GM04503 (cell line): Measurements from ENCODE around the gene LMX1B.
"Not testable (repeated sequence)": the region's sequence is repeated elsewhere in the genome, so short reads cannot be mapped to it uniquely, and the experiment has no call there.

Experiments
- DNase-seq: peaks from one replicate; pipeline ENCODE4 v3.0.0-alpha.2; 2012; ENCODE audit warnings: low read depth

Gene LMX1B

GRCh38 chr9:126613651-126614050 is at the start of gene LMX1B:
Gene LMX1B (plus strand): TSS chr9:126613928. CDS start chr9:126614450, 522 bp downstream.
- no peak for DNase-seq

DNA sequence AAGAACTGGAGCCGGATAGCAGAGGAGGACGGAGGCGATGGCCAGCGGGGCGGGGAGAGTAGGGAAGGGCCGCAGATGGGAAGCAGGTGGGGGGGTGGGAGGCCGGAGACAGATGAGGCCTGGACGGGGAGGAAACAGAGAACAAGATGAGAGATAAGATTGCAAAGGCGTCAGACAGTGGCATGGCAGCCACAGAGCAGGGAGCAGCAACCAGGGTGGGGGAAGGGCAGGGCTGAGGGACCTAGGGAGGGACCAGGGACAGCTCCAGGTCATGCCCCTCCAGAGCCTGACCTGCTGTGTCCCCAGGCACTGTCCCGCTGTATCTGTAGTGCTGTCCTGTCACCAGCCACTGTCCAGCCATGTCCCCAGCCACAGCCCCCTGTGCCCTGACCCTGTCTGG is 49.6 kb upstream of the LMX1B start:
- no peak for DNase-seq

- no peak for DNase-seq
Measured at GRCh38 chr9:126564716-126565115, 49.0 kb upstream of the LMX1B start.

GRCh38 chr9:126565336-126566128 is 48.2 kb upstream of the LMX1B start:
- no peak for DNase-seq

DNA sequence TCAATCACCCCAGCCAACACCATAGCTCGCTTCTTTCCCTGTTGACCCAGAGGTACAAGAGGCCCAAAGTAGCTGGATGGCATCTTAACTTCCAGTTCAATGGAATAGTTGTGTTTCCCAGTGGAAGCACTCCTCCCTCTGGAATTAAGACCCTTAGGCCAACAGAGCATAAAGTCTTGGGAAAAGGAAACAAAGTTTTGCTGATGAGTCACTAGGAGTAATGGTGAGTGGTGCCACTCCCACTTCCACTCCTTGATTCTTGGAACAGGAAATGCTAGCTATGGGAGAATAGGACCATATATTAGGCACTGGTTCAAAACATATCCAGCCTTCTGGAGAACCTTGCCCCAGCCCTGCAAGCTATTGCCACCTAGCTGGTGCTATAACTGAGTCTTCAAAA is 44.7 kb upstream of the LMX1B start:
- DNase-seq: no peak

DNA sequence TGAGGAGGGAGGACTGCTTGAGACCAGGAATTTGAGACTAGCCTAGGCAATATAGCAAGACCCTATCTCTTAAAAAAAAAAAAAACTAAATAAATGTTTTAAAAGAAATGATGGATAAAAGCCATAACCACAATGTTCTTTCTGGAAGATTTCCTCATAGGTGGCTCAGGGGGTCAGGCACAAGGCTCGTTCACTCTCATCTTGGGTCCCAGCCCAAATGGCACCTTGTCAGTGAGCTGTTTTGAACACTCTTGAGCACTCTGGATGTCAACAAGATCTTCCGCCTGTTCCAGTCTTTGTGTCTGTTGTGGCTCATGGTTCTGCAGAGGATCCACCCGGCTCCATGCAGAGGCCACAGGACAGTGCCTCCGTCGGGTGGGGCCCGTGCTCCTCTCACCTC is 35.7 kb upstream of the LMX1B start:
- no peak for DNase-seq

DNA sequence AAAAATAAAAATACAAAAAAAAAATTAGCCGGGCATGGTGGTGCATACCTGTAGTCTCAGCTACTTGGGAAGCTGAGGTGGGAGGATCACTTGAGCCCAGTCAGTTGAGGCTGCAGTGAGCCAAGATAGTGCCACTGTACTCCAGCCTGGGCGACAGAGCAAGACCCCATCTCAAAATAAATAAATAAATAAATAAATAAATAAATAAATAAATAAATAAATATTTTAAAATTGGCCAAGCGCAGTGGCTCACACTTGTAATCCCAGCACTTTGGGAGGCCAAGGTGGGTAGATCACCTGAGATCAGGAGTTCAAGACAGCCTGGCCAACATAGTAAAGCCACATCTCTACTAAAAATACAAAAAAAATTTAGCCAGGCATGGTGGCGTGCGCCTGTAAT is 33.4 kb upstream of the LMX1B start:
- not testable (repeated sequence) for DNase-seq

- no peak for DNase-seq
Measured at GRCh38 chr9:126581893-126582292, 31.8 kb upstream of the LMX1B start.

DNA sequence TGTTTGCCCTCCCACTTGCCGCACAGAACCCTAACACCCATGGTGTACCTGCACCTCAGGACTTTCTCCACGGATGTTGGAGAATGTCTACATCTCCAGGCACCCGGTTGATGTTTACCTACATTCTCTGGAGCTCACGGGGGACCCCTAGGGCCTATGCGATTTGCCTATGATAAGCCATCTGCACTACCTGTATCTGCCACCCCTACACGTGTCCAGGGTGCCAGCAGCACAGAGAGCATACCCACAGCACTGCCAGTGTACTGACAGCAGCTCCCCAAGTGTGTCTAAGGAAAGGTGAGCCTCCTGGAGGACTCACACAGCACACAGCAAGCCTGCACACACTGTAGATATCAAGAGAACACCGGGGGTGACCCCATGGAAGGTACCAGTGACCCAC is 31.3 kb upstream of the LMX1B start:
- DNase-seq: no peak

GRCh38 chr9:126583144-126583760 is 30.5 kb upstream of the LMX1B start:
- DNase-seq: no peak

- no peak for DNase-seq
Measured at GRCh38 chr9:126584611-126585010, 29.1 kb upstream of the LMX1B start.

DNA sequence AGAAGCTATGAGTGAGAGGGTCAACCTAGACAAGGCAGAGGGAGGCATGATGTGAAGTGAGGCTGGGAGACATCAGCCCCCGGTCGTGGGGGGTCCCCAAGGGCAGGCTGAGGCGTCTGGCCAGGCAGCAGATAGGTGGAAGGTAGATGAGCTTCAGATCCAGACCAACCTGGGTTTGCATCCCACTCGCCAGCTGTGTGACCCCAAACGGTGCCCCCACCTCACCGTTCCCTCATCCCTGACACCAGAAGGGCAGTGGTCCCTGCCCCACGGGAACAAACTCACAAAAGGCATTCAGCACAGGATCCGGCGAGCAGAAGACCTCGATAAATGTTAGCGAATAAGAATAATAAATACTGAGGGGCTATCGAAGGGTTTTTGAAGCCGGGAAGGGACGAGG is 27.5 kb upstream of the LMX1B start:
- no peak for DNase-seq

DNA sequence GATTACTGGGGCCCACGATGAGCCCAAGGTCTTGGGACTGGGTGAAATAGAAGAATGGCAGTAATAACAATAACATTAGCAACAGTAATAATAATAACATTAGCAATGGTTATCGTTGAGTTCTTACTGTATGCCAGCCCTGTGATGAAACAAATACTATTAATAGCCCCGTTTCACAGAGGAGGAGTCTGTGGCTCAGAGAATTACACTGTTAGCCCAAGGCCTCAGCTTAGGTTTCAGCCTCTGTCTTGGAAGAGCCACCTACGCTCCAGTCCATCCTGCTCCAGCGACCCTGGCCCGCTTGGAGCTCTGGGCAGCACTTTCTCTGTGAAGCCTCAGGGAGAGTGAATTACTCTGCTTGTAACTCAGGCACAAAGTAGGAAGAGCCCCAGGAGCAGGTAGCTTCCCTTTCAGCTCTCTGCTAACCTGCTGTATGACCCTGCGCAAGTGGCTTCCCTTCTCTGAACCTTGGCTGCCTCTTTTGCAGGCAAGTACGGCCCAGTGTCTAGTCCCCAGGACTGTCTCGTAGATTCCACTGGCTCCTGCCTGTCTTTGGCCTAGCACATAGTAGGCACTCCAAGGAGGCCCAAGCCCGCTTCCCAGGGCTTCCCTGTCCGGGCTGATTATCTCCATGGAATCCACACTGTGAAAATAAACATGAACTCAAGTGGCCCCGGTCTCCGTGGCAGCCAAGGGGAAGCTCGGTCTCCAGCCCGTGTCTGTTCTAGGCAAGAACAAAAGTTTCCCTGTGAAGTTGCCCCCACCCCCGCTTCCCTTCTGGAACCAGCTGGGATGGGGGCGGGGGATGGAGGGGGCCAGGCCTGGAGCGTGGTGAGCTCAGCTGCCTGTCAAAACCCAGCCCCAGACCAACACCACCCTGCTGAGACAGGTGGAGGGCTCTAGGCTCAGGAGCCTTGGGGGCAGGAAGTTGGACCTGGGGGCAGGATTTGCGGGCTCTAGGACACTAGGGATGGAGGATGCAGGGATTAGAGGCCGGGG is 26.2 kb upstream of the LMX1B start:
- no peak for DNase-seq

- no peak for DNase-seq
Measured at GRCh38 chr9:126588491-126589168, 25.1 kb upstream of the LMX1B start.

- no peak for DNase-seq
Measured at GRCh38 chr9:126589349-126589748, 24.4 kb upstream of the LMX1B start.

DNA sequence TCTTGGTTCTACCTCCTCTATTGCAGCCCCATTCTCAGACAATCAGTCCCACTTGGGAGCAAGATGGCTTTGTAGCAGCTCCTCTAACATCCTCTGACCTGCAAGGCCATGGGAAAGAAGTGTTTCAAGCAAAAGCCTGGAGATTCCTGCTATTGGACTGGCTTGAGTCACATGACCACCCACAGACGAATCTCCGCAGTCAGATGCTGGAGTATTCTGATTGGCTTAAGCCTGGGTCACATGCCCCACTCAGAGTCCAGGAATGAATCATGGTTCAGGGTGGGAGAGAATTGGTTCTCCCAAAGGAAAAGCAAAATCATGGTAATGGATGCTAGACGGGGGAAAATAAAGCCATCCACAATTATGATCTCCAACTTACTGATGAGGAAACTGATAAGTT is 22.6 kb upstream of the LMX1B start:
- no peak for DNase-seq

- no peak for DNase-seq
Measured at GRCh38 chr9:126591922-126592321, 21.8 kb upstream of the LMX1B start.

DNA sequence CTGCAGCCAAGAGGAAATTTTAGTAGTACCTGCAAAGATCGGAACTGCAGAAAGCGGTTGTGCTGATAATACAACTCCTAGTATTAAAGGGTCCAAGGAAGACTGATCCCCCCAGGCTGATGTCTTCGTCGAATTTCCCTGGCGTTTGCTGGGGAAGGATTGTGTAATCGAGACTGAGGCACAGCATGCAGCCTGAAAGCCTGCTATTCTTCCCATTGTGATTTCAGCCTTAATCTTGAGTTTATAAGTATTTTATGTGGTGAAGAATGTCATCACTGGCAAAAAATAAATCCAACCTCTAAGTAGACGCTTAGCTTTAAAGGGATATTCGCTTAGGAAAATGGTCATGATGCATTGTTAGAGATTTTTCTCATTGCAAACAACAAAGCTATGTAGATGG is 21.3 kb upstream of the LMX1B start:
- DNase-seq: no peak

- DNase-seq: no peak
Measured at GRCh38 chr9:126595982-126596381, 17.7 kb upstream of the LMX1B start.

DNA sequence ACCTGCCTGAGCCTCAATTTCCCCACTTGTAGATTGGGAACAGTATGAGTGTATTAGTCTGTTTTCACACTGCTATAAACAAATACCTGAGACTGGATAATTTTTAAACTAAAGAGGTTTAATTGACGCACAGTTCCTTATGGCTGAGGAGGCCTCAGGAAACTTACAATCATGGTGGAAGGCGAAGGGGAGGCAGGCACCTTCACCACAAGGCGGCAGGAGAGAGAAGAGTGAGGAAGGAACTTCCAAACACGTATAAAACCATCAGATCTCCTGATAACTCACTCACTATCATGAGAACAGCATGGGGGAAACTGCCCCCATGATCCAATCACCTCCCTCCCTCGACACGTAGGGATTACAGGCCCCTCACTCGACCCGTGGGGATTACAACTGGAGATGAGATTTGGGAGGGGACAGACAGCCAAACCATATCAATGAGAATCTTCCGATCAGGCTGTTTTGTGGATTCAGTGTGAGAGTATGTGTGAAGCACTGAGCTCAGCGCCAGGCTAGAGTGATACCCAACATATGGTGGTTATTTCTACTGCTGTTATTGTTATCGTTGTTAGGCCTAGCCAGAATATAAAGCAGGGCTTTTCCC is 14.6 kb upstream of the LMX1B start:
- no peak for DNase-seq
